Left kidney (tissue), 8 donors: Measurements from ENCODE around the gene GLMP. TPM values are rescaled to one million over a fixed set of nuclear protein-coding genes. Genes with fewer than 3 reads are reported as not detected.
"Not testable (repeated sequence)": the region's sequence is repeated elsewhere in the genome, so short reads cannot be mapped to it uniquely, and the experiment has no call there.

ENCODE experiments used
- DNase-seq: peaks from one replicate; pipeline ENCODE4 v3.0.0-alpha.2; 2013
- long read RNA-seq, 8 donors: transcript quantifications; one replicate each; lab custom pipeline, GENCODE V29; 2026
- polyA plus RNA-seq: library from polyadenylated mRNA; unstranded; fragments of 120-200 nt; gene quantifications from one replicate; pipeline ENCODE4 v1.2.1, GENCODE V29; 2013; ENCODE audit not compliant: insufficient read length

The GLMP gene, protein sequence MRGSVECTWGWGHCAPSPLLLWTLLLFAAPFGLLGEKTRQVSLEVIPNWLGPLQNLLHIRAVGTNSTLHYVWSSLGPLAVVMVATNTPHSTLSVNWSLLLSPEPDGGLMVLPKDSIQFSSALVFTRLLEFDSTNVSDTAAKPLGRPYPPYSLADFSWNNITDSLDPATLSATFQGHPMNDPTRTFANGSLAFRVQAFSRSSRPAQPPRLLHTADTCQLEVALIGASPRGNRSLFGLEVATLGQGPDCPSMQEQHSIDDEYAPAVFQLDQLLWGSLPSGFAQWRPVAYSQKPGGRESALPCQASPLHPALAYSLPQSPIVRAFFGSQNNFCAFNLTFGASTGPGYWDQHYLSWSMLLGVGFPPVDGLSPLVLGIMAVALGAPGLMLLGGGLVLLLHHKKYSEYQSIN
- 51.0 TPM for polyA plus RNA-seq
- long read RNA-seq, donor 1, transcript GLMP-201 (6 exons, 1,604 nt) = major isoform, 12 of 32 reads
- long read RNA-seq, donor 1, partial matches to known transcripts = 14 of 32 reads
- long read RNA-seq, donor 1, other reads (novel, unspliced or antisense) = 0 of 32 reads
- long read RNA-seq, donor 2, transcript GLMP-201 (6 exons, 1,604 nt) = major isoform, 12 of 26 reads
- long read RNA-seq, donor 2, partial matches to known transcripts = 7 of 26 reads
- long read RNA-seq, donor 2, other reads (novel, unspliced or antisense) = 0 of 26 reads
- long read RNA-seq, donor 3, transcript GLMP-201 (6 exons, 1,604 nt) = major isoform, 7 of 12 reads
- long read RNA-seq, donor 3, partial matches to known transcripts = 0 of 12 reads
- long read RNA-seq, donor 3, other reads (novel, unspliced or antisense) = 0 of 12 reads
- long read RNA-seq, donor 4, partial matches to known transcripts = 0 of 1 reads
- long read RNA-seq, donor 4, other reads (novel, unspliced or antisense) = 0 of 1 reads
- long read RNA-seq, donor 5, transcript GLMP-201 (6 exons, 1,604 nt) = major isoform, 33 of 50 reads
- long read RNA-seq, donor 5, partial matches to known transcripts = 6 of 50 reads
- long read RNA-seq, donor 5, other reads (novel, unspliced or antisense) = 0 of 50 reads
- long read RNA-seq, donor 6, transcript GLMP-201 (6 exons, 1,604 nt) = major isoform, 10 of 25 reads
- long read RNA-seq, donor 6, partial matches to known transcripts = 12 of 25 reads
- long read RNA-seq, donor 6, other reads (novel, unspliced or antisense) = 0 of 25 reads
- long read RNA-seq, donor 7, transcript GLMP-201 (6 exons, 1,604 nt) = major isoform, 13 of 33 reads
- long read RNA-seq, donor 7, partial matches to known transcripts = 13 of 33 reads
- long read RNA-seq, donor 7, other reads (novel, unspliced or antisense) = 0 of 33 reads
- long read RNA-seq, donor 8, transcript GLMP-201 (6 exons, 1,604 nt) = major isoform, 9 of 13 reads
- long read RNA-seq, donor 8, partial matches to known transcripts = 0 of 13 reads
- long read RNA-seq, donor 8, other reads (novel, unspliced or antisense) = 0 of 13 reads

DNA sequence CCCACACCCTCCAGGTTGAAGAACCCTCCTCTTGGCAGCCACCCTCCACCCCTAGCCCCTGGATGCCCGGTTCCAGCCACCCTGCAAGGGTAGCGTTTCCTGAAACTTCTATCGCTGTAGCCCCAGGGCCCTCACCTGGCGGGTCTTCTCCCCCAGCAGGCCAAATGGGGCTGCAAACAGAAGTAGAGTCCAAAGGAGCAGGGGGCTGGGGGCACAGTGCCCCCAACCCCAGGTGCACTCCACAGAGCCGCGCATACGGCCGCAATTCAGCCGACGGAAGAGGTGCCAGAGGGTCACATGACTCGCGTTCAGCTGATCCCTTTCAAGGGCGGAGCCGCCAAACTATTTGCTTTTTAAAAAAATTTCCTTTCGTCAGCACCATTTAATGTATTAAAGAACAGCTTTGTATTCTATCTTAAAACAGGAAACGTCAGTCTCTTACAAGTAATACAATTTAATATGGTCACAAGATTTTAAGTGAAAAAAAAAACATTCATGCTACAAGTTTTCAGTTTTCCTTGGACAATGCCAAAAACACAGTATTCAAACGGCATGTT, at the start of gene GLMP:
Gene GLMP, minus strand, starts transcription at position 289 of the 557 bp plus-strand sequence. Its CDS starts 34 bp downstream, at position 255.
- DNase-seq = peak; percentile 49

DNA sequence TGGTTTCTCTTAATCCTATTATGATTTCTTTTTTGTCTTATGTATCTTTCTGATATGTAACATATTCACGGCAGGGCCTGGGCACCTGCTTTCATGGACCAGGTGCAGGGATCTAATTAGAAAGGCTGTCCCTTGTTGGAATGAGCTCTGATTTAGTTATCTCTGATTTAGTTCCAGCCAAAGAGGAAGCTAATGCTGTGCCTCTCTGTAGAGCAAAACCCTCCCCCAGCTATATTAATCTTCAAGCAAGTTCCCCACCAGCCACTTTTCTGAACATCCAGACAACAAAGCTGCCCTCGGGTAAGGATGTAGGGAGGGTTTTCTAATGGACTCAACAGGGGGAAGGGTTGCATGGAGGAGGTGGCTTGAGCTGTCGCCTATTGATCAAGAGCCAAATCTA, 48.9 kb upstream of the GLMP start:
- DNase-seq = no peak

DNA sequence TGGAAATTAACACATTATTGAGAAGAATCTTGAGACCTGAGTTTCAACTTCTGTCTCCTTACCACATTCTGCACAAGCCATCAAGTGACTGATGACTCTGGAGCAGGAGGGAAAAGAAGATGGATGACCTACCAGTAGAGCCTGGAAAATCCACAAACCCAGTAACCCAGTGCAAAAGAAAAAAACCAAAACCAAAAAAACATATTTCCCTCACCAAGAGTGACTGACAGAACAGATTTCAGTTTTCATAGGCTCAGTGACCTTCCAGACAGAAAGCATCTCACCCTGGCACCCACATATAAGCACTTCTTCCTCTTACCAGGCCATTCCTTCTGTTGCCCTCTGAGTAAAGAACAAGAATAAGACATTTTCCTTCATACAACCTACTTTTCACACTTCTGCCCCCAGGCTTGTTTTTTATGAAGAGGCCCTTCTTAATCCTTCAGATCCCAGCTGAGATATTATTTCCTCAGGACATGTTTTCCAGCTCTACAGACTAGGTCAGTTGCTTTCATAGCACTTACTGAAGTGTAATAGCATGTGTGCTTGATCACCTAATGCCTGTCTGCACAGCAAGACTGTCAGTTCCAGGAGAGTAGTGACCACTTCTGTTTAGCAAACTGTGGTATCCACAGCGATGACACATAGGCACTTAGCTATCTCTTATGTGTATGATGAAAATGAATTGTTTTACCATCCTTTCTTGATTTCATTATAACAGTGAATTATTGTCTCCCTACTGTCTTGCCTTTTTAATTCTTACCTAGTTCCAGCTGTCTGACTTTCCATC, 46.9 kb upstream of the GLMP start:
- no peak for DNase-seq

DNA sequence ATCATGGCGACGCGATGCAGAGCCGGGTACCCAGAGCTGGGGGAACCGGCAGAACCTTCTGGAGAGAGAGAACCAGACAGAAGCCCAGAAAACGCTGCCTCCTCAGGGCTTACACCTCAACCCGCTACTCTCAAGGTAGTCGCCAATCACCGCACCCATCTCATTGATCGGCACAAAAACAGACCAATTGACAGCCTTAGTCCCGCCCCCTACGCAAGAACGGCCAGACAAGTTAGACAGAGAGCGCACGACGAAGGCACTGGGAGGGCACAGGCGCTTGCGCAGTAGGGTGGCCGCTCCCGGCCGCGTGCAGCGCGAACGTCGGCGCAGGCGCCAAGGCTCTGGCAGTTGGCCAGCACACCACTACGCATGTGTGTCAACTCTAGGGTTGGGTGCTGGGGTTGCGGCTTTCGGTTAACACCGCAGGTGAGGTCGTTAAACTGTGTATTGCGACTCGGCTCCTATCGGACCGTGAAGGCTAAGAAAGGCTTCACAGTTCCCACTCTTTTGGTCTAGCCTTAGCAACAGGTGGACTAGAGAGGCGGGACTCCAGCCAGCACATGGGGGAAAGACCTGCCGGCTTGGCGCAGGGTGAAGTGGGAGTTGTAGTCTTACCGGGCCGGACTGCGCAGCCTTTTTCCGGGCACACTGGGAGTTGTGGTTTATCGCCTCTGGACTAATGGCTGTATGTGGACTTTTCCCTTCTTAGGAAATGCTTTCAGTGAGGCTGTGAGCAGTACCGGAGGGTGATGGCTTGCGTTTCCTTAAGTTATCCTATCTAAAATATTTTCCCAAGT, 42.9 kb upstream of the GLMP start, which contains the start of the genes CCT3 and TSACC:
Gene CCT3, minus strand, starts transcription at position 113 of the 797 bp plus-strand sequence. Its CDS starts 108 bp downstream, at position 5.
Gene TSACC, plus strand, starts transcription at position 347 of the 797 bp plus-strand sequence. CDS start 1,232 bp downstream, outside the sequence.
- peak; percentile 99 for DNase-seq

DNA sequence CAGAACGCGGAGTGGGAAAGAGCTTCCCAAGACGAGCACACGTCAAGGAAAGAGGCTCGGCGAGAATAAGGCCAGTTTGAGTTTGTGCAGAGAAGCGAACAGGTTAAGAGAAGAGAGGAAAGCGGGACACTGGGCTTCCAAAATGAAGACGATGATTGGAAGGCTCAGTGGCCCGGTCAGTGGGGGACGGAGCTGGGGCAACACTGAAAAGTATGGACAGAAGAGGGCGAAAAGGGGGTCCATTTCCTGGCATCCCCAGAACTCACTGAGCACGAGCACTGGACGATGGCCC, 42.4 kb upstream of the GLMP start:
- no peak for DNase-seq

DNA sequence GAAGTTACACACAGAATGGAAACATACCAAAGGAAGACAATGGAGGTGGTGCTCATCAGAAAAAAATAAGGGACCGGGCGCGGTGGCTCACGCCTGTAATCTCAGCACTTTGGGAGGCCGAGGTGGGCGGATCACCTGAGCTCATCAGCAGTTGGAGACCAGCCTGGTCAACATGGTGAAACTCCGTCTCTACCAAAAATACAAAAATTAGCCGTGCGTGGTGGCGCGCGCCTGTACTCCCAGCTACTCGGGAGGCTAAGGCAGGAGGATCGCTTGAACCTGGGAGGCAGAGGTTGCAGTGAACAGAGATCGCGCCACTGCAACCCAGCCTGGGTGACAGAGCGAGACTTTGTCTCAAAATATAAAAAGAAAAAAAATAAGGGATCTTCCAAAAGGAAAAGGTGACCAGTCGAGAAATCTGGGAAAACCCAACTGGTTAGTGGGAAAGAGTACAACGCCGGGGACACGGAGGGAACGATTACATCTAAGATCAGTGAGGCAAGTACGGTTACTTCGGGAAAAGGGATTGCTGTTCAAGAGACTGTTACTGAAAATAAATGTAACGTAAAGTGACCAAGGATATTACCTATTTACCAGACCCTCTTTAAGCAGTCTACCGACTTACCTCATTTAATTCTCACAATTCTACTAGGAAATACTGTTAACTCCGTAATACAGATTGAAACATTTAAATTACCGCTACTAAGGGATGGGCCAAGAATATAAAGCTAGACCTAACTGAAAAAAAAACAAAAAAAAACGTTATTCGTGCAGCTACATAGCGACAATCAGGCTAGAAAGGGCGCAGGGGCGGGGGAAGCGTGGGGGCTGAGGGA, 41.8 kb upstream of the GLMP start:
- no peak for DNase-seq

DNA sequence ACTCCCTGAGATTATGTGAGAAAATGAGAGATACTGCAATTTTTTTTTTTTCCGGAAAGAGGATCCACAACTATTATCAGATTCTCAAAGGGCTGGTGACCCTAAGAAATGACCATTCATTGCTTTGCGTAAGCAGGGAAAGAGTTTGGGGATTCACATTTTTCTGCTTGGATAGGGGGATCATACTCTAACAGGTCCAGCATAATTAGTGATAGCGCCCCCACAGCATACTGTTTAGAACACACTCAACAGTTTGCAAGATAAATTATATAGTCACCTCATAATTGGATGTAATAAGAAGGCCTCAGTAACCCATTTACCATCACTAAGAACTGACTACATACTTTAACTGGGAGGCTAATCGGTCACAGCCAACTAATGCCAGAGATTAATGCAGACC, 40.8 kb upstream of the GLMP start:
- DNase-seq = no peak

DNA sequence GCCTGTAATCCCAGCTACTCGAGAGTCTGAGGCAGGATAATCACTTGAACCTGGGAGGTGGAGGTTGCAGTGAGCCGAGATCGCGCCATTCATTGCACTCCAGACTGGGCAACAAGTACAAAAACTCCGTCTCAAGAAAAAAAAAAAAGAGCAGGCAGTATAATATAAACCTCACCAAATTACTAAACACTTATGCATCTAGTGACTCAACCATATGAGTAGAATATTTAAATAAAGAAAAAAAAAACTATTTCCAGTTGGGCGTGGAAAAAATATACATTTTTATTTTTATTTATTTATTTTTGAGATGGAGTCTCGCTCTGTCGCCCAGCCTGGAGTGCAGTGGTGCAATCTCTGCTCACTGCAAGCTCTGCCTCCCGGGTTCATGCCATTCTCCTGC, 27.7 kb upstream of the GLMP start:
- not testable (repeated sequence) for DNase-seq

DNA sequence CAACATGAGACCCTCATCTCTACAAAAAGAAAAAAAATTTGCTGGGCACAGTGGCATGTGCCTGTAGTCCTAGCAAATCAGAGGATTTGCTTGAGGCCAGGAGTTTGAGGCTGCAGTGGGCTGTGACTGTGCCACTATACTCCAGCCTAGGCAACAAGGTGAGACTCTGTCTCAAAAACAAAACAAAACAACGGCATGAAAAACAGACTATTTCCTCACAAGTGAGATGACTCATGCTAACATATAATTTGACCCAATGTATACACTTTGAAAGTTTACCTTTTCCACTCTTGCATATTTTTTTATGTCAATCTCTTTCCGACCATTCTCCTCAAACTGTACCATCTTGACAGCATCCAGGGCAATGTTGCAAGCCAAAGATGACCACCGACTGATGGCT, 25.1 kb upstream of the GLMP start:
- DNase-seq = no peak

DNA sequence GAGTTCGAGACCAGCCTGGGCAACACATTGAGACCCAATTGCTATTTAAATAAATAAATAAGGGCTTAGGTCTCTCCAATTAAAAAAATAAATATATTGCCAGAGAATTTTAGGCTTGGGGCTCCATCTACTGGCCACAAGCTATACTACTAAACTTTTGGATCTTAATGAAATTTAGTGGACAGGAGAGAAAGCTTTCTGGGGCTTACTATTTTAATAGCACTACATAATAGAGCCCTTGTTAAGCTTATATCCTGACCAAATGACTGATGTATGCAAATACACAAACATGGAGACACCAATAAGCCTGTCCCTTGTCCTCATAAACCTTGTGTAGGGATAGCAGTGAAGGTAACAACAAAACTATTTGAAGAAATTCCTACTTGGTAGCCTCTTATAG, 24.2 kb upstream of the GLMP start:
- DNase-seq = no peak

DNA sequence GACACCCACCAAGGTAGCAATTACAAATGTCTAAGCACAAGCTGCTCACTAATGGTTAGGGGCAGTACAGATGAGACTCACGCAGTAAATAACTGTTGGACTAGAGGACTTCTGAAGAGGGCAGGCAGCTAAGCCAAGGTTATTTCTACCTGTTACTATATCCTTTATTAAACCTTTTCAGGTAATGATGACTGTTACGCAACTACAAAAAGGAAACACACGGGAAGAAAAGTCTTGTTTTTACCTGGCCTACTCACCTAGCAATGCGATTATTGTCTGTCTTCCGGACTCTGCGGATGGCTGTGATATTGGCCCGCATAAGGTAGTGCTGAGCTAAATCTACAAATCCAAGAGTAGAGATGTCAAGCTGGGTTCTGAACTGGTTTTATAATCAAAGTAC, 21.4 kb upstream of the GLMP start:
- no peak for DNase-seq

DNA sequence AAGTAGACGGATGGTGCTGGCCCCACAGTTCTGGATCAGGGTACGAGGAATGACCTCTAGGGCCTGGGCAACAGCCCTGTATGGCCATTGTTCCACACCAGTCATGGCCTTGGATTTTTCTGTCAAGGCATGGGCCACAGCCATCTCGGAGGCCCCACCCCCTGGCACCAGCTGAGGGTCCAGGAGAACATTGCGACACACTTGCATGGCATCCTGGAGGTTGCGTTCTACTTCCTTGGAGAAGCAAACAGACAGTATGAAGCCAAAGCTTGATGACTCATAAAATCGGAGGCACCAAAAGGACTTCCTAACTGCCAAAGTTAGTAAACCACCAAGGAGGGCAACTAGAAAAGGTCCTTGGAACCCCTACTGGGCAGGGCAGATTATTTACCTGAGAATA, 15.5 kb upstream of the GLMP start:
- no peak for DNase-seq

DNA sequence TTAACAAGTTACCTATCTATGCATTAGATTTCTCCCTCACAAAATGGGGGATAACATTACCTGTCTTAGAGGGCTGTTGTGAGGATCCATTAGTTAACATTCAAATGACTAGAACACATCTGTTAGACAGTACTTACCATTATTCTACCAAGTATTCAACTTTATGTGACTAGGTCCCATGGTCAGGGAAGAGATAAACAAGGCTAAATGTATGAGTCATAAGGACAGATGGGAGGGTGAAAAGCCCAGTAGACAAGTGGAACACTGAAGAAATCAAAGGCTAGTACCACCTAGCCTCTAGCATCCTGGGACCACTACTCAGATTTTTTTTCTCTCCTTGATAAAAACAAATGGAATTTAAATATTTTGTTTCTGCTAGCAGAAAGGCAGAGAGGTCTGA, 12.6 kb upstream of the GLMP start:
- no peak for DNase-seq

DNA sequence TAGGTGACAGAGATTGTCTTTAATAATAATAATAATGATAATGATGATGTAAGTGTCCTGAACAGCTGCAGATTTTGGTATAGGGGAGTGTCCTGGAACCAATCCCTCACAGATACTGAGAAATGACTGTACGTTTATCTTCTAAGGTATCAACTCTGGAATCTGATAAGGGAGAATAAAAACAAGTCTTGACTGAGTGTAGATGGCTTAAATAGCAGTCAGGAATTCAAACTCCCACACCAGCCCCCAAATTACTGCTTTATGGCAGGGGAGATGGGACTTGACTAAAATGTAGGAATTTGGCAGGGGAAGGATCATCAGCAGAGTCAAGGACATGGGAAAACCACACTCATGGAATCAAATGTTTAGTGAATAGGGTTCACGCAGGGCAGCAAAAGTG, 9.7 kb upstream of the GLMP start:
- DNase-seq = no peak

DNA sequence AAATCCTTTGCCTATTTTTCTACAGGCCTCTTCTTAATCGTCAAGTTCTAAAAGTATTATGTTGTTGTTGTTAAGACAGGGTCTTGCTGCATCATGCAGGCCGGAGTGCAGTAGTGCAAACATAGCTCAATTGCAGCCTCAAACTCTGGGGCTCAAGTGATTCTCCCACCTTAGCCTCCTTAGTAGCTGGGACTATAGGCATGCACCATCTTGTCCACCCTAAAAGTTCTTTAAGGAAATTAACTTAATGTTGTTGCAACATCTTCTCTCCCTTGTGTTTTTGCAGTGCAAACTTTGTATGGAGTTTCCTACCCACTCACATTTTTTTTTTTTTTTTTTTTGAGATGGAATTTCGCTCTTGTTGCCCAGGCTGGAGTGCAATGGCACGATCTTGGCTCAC, 7.8 kb upstream of the GLMP start:
- no peak for DNase-seq

DNA sequence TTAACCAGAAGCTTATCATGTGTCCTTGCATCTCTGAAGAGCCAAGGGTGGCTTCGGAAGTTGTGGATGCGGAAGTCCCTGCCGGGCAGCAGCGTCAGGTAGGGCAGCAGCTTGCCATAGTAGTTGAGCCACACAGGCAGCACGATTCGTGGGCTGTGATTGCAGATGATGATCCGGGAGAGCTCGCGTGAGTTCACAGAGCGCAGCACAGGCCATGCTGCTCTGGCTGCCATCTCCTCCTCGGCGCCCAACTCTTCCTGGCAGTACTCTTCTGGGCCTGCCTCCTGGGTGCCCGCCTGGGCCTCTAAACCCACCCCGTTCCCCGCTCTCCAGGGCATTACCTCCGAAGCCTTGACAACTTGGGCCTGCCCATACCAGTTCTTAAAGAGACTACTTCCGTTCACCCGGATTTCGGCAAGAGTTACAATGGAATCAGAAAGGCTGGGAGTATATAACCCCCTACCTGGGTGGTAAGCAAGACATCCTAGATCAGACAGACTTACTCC, 3.4 kb upstream of the GLMP start, which contains the start of gene VHLL:
Gene VHLL, minus strand, starts transcription at position 456 of the 506 bp plus-strand sequence. Its CDS starts 118 bp downstream, at position 338.
- no peak for DNase-seq

DNA sequence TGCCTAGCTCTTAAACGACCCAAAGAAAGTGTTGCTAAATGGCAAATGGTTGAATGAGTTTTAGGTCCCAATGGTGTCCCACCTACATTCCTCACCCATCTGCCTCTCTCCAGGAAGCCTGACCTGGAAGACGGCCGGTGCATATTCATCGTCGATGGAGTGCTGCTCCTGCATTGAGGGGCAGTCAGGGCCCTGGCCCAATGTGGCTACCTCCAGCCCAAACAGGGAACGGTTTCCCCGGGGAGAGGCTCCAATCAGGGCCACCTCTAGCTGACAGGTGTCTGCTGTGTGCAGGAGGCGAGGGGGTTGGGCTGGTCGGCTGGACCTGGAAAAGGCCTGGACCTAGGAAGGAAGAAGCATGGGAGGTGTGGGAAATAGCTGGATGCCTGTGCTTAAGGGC, 1.6 kb downstream of the GLMP start:
- no peak for DNase-seq

DNA sequence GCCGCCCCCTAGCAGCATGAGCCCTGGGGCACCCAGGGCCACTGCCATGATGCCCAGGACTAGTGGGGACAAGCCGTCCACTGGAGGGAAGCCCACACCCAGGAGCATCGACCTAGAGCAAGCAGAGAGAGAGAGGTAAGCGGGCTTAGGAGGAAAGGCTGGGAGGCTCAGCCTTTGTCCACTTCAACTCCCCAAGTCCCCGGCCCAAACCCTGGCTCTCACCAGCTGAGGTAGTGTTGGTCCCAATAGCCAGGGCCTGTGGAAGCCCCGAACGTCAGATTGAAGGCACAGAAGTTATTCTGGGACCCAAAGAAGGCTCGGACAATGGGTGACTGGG, 2.4 kb downstream of the GLMP start:
- DNase-seq = no peak
